Measurements from ENCODE around the gene COL9A3.

The COL9A3 gene

DNA sequence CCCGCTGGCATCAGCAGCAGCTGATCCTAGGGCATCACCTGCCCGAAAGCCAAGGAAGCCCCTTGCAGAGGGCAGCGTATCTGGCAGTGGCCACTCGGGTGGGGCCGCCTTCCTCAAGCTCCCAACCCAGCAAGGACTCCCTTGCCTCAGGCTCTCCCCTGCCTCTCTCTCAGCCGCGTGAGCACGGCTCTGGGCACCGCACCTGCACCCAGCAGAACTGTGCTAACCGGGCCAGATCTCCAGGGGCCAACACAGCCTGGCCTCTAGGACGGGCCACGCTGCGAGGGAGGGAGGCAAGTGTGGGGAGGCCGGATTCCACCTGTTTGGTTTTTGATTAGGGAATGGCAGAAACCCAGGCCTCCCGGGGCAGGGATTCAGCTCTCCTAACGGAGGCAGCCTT, 32.4 kb upstream of the COL9A3 start:
- Histone ChIP-seq H3K9ac (ENCODE audit: low read length) (no peak overlapping the region), H3K4me2 (ENCODE audit: low read length) (no peak overlapping the region), H3K4me3 (ENCODE audit: low read length) (no peak overlapping the region), H3K4me1 (ENCODE audit: low read length) (peaks cover 5% of the 10 kb centered on the region; the same call in 1 of the 2 replicates), H3K9me3 (ENCODE audit: insufficient read depth, low read length) (no peaks in the 10 kb centered on the region), H3K79me2 (ENCODE audit: low read length) (no peaks in the 10 kb centered on the region), H4K20me1 (ENCODE audit: insufficient read depth, low read length) (no peaks in the 10 kb centered on the region), H3K27me3 (ENCODE audit: low read depth, low read length) (peaks cover 25% of the 10 kb centered on the region), H3K27ac (ENCODE audit: low read length) (no peak overlapping the region), H3K36me3 (replicated peaks; ENCODE audit: low read depth, low read length) (no peaks in the 10 kb centered on the region), H2AFZ (ENCODE audit: low read depth, low read length) (no peak overlapping the region)
- TF ChIP-seq, protein P1, sequence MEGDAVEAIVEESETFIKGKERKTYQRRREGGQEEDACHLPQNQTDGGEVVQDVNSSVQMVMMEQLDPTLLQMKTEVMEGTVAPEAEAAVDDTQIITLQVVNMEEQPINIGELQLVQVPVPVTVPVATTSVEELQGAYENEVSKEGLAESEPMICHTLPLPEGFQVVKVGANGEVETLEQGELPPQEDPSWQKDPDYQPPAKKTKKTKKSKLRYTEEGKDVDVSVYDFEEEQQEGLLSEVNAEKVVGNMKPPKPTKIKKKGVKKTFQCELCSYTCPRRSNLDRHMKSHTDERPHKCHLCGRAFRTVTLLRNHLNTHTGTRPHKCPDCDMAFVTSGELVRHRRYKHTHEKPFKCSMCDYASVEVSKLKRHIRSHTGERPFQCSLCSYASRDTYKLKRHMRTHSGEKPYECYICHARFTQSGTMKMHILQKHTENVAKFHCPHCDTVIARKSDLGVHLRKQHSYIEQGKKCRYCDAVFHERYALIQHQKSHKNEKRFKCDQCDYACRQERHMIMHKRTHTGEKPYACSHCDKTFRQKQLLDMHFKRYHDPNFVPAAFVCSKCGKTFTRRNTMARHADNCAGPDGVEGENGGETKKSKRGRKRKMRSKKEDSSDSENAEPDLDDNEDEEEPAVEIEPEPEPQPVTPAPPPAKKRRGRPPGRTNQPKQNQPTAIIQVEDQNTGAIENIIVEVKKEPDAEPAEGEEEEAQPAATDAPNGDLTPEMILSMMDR (IDR thresholded peaks at IDR 0.05; ENCODE audit: low read depth, low read length), result no peak

GRCh38 chr20:62785393-62785792, 31.5 kb upstream of the COL9A3 start:
- Histone ChIP-seq H3K9ac (ENCODE audit: low read length) (no peak overlapping the region), H2AFZ (ENCODE audit: low read depth, low read length) (no peak overlapping the region), H3K4me3 (ENCODE audit: low read length) (no peak overlapping the region), H3K79me2 (ENCODE audit: low read length) (no peaks in the 10 kb centered on the region), H4K20me1 (ENCODE audit: insufficient read depth, low read length) (no peaks in the 10 kb centered on the region), H3K36me3 (replicated peaks; ENCODE audit: low read depth, low read length) (no peaks in the 10 kb centered on the region), H3K27ac (ENCODE audit: low read length) (no peak overlapping the region), H3K9me3 (ENCODE audit: insufficient read depth, low read length) (no peaks in the 10 kb centered on the region), H3K27me3 (ENCODE audit: low read depth, low read length) (peaks cover 34% of the 10 kb centered on the region), H3K4me2 (ENCODE audit: low read length) (no peak overlapping the region), H3K4me1 (ENCODE audit: low read length) (peaks cover 5% of the 10 kb centered on the region; the same call in 1 of the 2 replicates)
- TF ChIP-seq, protein P1 (IDR thresholded peaks at IDR 0.05; ENCODE audit: low read depth, low read length), result no peak
- no peak for TF ChIP-seq EZH2phosphoT487 (IDR thresholded peaks at IDR 0.05; ENCODE audit: low read depth)

- Histone ChIP-seq H4K20me1 (ENCODE audit: insufficient read depth, low read length) (no peaks in the 10 kb centered on the region), H3K27me3 (ENCODE audit: low read depth, low read length) (peaks cover 36% of the 10 kb centered on the region), H3K4me2 (ENCODE audit: low read length) (no peak overlapping the region), H3K4me3 (ENCODE audit: low read length) (no peak overlapping the region), H3K36me3 (replicated peaks; ENCODE audit: low read depth, low read length) (no peaks in the 10 kb centered on the region), H3K27ac (ENCODE audit: low read length) (no peak overlapping the region), H3K79me2 (ENCODE audit: low read length) (no peaks in the 10 kb centered on the region), H3K9me3 (ENCODE audit: insufficient read depth, low read length) (no peaks in the 10 kb centered on the region), H2AFZ (ENCODE audit: low read depth, low read length) (no peak overlapping the region), H3K4me1 (ENCODE audit: low read length) (peaks cover 6% of the 10 kb centered on the region; the same call in 1 of the 2 replicates), H3K9ac (ENCODE audit: low read length) (no peak overlapping the region)
- TF ChIP-seq, protein P1 (IDR thresholded peaks at IDR 0.05; ENCODE audit: low read depth, low read length), result no peak
These were observed 30.7 kb upstream of the COL9A3 start for GRCh38 chr20:62786157-62786556.

GRCh38 chr20:62787321-62787720, 29.5 kb upstream of the COL9A3 start:
- H3K27ac ChIP-seq (ENCODE audit: low read length), result no peak overlapping the region
- H3K4me1 ChIP-seq (ENCODE audit: low read length), result peaks cover 9% of the 10 kb centered on the region; the same call in 1 of the 2 replicates
- no peak overlapping the region for H3K4me2 ChIP-seq (ENCODE audit: low read length)
- no peak overlapping the region for H3K9ac ChIP-seq (ENCODE audit: low read length)
- H3K27me3 ChIP-seq (ENCODE audit: low read depth, low read length), result peaks cover 43% of the 10 kb centered on the region
- no peaks in the 10 kb centered on the region for H3K79me2 ChIP-seq (ENCODE audit: low read length)
- H3K9me3 ChIP-seq (ENCODE audit: insufficient read depth, low read length), result no peaks in the 10 kb centered on the region
- no peaks in the 10 kb centered on the region for H4K20me1 ChIP-seq (ENCODE audit: insufficient read depth, low read length)
- H3K4me3 ChIP-seq (ENCODE audit: low read length), result no peak overlapping the region
- TF ChIP-seq EZH2phosphoT487 (IDR thresholded peaks at IDR 0.05; ENCODE audit: low read depth), result no peak
- TF ChIP-seq, protein P1 (IDR thresholded peaks at IDR 0.05; ENCODE audit: low read depth, low read length), result no peak
- no peaks in the 10 kb centered on the region for H3K36me3 ChIP-seq (replicated peaks; ENCODE audit: low read depth, low read length)
- no peak overlapping the region for H2AFZ ChIP-seq (ENCODE audit: low read depth, low read length)

All from OCI-LY3 (cell line).